Naive thymus-derived CD4-positive, alpha-beta T cell (primary cell): ENCODE data around the gene ACOXL. TPM values are rescaled to one million over a fixed set of nuclear protein-coding genes. Genes with fewer than 3 reads are reported as not detected.

ENCODE experiments used
- ATAC-seq: fragments of 150-1000 bp; cut with Tn5 transposase; 2 replicates; pipeline ENCODE4 v1.10.0; 2021; ENCODE audit warnings: mild to moderate bottlenecking, moderate library complexity
- CTCF ChIA-PET: fragments of 350-600 bp; sonication (Branson Sonifier 250); formaldehyde crosslinking; loops from one replicate; lab custom pipeline; 2021; ENCODE audit warnings: antibody characterized with exemption; lab: Charles Lee
- POLR2A ChIA-PET: fragments of 350-600 bp; sonication (Branson Sonifier 250); formaldehyde crosslinking; loops from one replicate; lab custom pipeline; 2021; ENCODE audit warnings: antibody characterized with exemption, inconsistent platforms; lab: Charles Lee
- DNase-seq, 9 donors: peaks; one replicate each; pipeline versions ENCODE4 v3.0.0 to v3.0.0-alpha.2; 2020 to 2022; ENCODE audit warnings: mixed read lengths in 1 of 9
- H3K27ac ChIP-seq: one replicate; pipeline ENCODE4 v1.7.0; 2013; ENCODE audit warnings: mild to moderate bottlenecking, low read depth, low read length, moderate library complexity
- H3K27me3 ChIP-seq, 2 donors: one replicate each; pipeline ENCODE4 v1.7.0; 2013; ENCODE audit warnings: low read length in 2 of 2, mild to moderate bottlenecking in 2 of 2, moderate library complexity in 2 of 2; ENCODE audit not compliant: control insufficient read depth in 2 of 2, insufficient read depth in 2 of 2
- H3K36me3 ChIP-seq, 3 experiments: 1 replicate in 2 of 3; 2 replicates in 1 of 3; pipeline ENCODE4 v1.7.0; 2013; ENCODE audit warnings: low read length in 3 of 3, mild to moderate bottlenecking in 3 of 3, moderate library complexity in 1 of 3; ENCODE audit not compliant: insufficient read depth in 3 of 3, control insufficient read depth in 2 of 3
- H3K4me1 ChIP-seq, 2 donors: one replicate each; pipeline ENCODE4 v1.7.0; 2013; ENCODE audit warnings: low read length in 2 of 2, mild to moderate bottlenecking in 2 of 2, moderate library complexity in 1 of 2; ENCODE audit not compliant: control insufficient read depth in 2 of 2, insufficient read depth in 2 of 2
- H3K4me3 ChIP-seq: 2 replicates; pipeline ENCODE4 v1.7.0; 2013; ENCODE audit warnings: mild to moderate bottlenecking, low read length
- H3K9me3 ChIP-seq, 3 experiments: 1 replicate in 2 of 3; 2 replicates in 1 of 3; pipeline ENCODE4 v1.7.0; 2013; ENCODE audit warnings: low read length in 3 of 3; ENCODE audit not compliant: control insufficient read depth in 2 of 3
- H3K27ac Mint-ChIP-seq, 9 donors: one replicate each; pipeline ENCODE4 v1.8.0; 2020 to 2022; ENCODE audit warnings: mixed read lengths in 9 of 9, mild to moderate bottlenecking in 8 of 9, moderate library complexity in 5 of 9, inconsistent platforms in 2 of 9
- H3K27me3 Mint-ChIP-seq, 5 donors: one replicate each; pipeline ENCODE4 v1.8.0; 2021 to 2022; ENCODE audit warnings: mixed read lengths in 5 of 5, mild to moderate bottlenecking in 1 of 5
- H3K36me3 Mint-ChIP-seq, 5 donors: one replicate each; pipeline ENCODE4 v1.8.0; 2020 to 2022; ENCODE audit warnings: mixed read lengths in 5 of 5, mild to moderate bottlenecking in 3 of 5, inconsistent platforms in 1 of 5
- H3K4me1 Mint-ChIP-seq, 7 donors: one replicate each; pipeline ENCODE4 v1.8.0; 2020 to 2022; ENCODE audit warnings: mixed read lengths in 7 of 7, mild to moderate bottlenecking in 3 of 7, inconsistent platforms in 1 of 7
- H3K4me3 Mint-ChIP-seq, 10 donors: one replicate each; pipeline ENCODE4 v1.8.0; 2020 to 2022; ENCODE audit warnings: mild to moderate bottlenecking in 10 of 10, mixed read lengths in 10 of 10, moderate library complexity in 6 of 10, inconsistent platforms in 2 of 10
- H3K9me3 Mint-ChIP-seq, 11 donors: one replicate each; pipeline ENCODE4 v1.8.0; 2020 to 2022; ENCODE audit warnings: mixed read lengths in 11 of 11, mild to moderate bottlenecking in 4 of 11, inconsistent platforms in 1 of 11, moderate library complexity in 1 of 11
- intact Hi-C, 2 donors: fragments of 100-400 bp; cut with micrococcal nuclease; formaldehyde crosslinking; loops; one replicate each; pipeline ENCODE4 v1.15.1; 2023
- polyA plus RNA-seq, 2 donors: library from polyadenylated mRNA; unstranded; fragments of 300-500 nt; fragmentation: Illumina TruSeq; gene quantifications; one replicate each; pipeline ENCODE4 v1.2.3, GENCODE V29; 2021
- total RNA-seq, 6 experiments: library from RNA in 5 of 6; stranded (reverse) in 5 of 6; gene quantifications; 1 replicate in 5 of 6; 2 replicates in 1 of 6; pipeline ENCODE4 v1.2.3 and lab custom pipeline; 2021 to 2026

ACOXL gene
- total and polyA plus RNA-seq, 7 experiments from 2014 or later, result 0.29 TPM; not detected in 6

- CTCF ChIA-PET, result no interaction called here
- ATAC-seq, result no peak
Measured at GRCh38 chr2:111031546-111032478, 299.4 kb downstream of the ACOXL start.

GRCh38 chr2:111032721-111033429 is 300.5 kb downstream of the ACOXL start:
- no peak overlapping the region for H3K4me3 Mint-ChIP-seq
- no peaks in the 10 kb centered on the region for H3K9me3 ChIP-seq
- H3K27ac Mint-ChIP-seq, result no peak overlapping the region
- no peak overlapping the region for H3K4me3 ChIP-seq
- CTCF ChIA-PET, result no interaction called here
- POLR2A ChIA-PET, result no interaction called here
- H3K36me3 Mint-ChIP-seq, result no peaks in the 10 kb centered on the region
- no peaks in the 10 kb centered on the region for H3K27me3 ChIP-seq
- peaks cover 0 to 8% (median under 1%) of the 10 kb centered on the region in 11 donors for H3K9me3 Mint-ChIP-seq
- no peak for DNase-seq
- H3K4me1 Mint-ChIP-seq, result peaks cover 0 to 6% (median 0%) of the 10 kb centered on the region in 7 donors
- H3K4me1 ChIP-seq, result no peaks in the 10 kb centered on the region
- peaks cover 0 to 42% (median 0%) of the 10 kb centered on the region in 5 donors for H3K27me3 Mint-ChIP-seq
- ATAC-seq, result peak; percentile 62
- no peaks in the 10 kb centered on the region for H3K36me3 ChIP-seq
- no peak overlapping the region for H3K27ac ChIP-seq
- intact Hi-C loops, result no loop called here

More at GRCh38 chr2:111031546-111032478, 299.4 kb downstream of the ACOXL start:
- no peaks in the 10 kb centered on the region for H3K36me3 ChIP-seq
- no peaks in the 10 kb centered on the region for H3K27me3 ChIP-seq
- no peak for DNase-seq
- peaks cover 0 to 8% (median 2%) of the 10 kb centered on the region in 11 donors for H3K9me3 Mint-ChIP-seq
- H3K4me3 Mint-ChIP-seq, result no peak overlapping the region
- intact Hi-C loops, result no loop called here
- no peak overlapping the region for H3K27ac ChIP-seq
- H3K4me1 ChIP-seq, result no peaks in the 10 kb centered on the region
- H3K36me3 Mint-ChIP-seq, result no peaks in the 10 kb centered on the region
- no peaks in the 10 kb centered on the region for H3K9me3 ChIP-seq
- no peak overlapping the region for H3K27ac Mint-ChIP-seq
- POLR2A ChIA-PET, result no interaction called here
- H3K4me1 Mint-ChIP-seq, result peaks cover 0 to 6% (median 0%) of the 10 kb centered on the region in 7 donors
- no peak overlapping the region for H3K4me3 ChIP-seq
- peaks cover 0 to 36% (median 0%) of the 10 kb centered on the region in 5 donors for H3K27me3 Mint-ChIP-seq

- H3K9me3 Mint-ChIP-seq, result no peaks in the 10 kb centered on the region
- ATAC-seq (no peak), DNase-seq (no peak)
- H3K4me1 Mint-ChIP-seq, result peaks cover 0 to 6% (median 4%) of the 10 kb centered on the region in 7 donors
- no peak overlapping the region for H3K4me3 Mint-ChIP-seq
- no peaks in the 10 kb centered on the region for H3K36me3 ChIP-seq
- no peak overlapping the region for H3K4me3 ChIP-seq
- intact Hi-C loops, result no loop called here
- no peaks in the 10 kb centered on the region for H3K9me3 ChIP-seq
- no peak overlapping the region for H3K27ac ChIP-seq
- POLR2A ChIA-PET, result no interaction called here
- no peaks in the 10 kb centered on the region for H3K4me1 ChIP-seq
- peaks cover 0 to 48% (median 0%) of the 10 kb centered on the region in 5 donors for H3K27me3 Mint-ChIP-seq
- CTCF ChIA-PET, result no interaction called here
- H3K27ac Mint-ChIP-seq, result no peak overlapping the region
- H3K36me3 Mint-ChIP-seq, result no peaks in the 10 kb centered on the region
- no peaks in the 10 kb centered on the region for H3K27me3 ChIP-seq
Measured at GRCh38 chr2:111034146-111034545, 301.8 kb downstream of the ACOXL start.

GRCh38 chr2:111034606-111035005 is 302.2 kb downstream of the ACOXL start:
- Mint-ChIP-seq H3K27me3 (peaks cover 0 to 47% (median 0%) of the 10 kb centered on the region in 5 donors), H3K36me3 (no peaks in the 10 kb centered on the region), H3K27ac (no peak overlapping the region), H3K9me3 (no peaks in the 10 kb centered on the region), H3K4me3 (no peak overlapping the region), H3K4me1 (peaks cover 0 to 6% (median 5%) of the 10 kb centered on the region in 7 donors)
- Histone ChIP-seq H3K27ac (no peak overlapping the region), H3K4me3 (no peak overlapping the region), H3K36me3 (no peaks in the 10 kb centered on the region), H3K9me3 (no peaks in the 10 kb centered on the region), H3K4me1 (no peaks in the 10 kb centered on the region), H3K27me3 (no peaks in the 10 kb centered on the region)
- ATAC-seq (no peak), DNase-seq (no peak)
- ChIA-PET POLR2A (no interaction called here), CTCF (no interaction called here)
- intact Hi-C loops, result no loop called here

- Histone ChIP-seq H3K27ac (no peak overlapping the region), H3K36me3 (no peaks in the 10 kb centered on the region), H3K9me3 (no peaks in the 10 kb centered on the region), H3K27me3 (no peaks in the 10 kb centered on the region), H3K4me1 (no peaks in the 10 kb centered on the region), H3K4me3 (no peak overlapping the region)
- no peak overlapping the region for H3K27ac Mint-ChIP-seq
- H3K27me3 Mint-ChIP-seq, result peaks cover 3 to 41% (median 5%) of the 10 kb centered on the region in 5 donors
- ATAC-seq, result no peak
- intact Hi-C loops, result no loop called here
- H3K4me3 Mint-ChIP-seq, result no peak overlapping the region
- no peaks in the 10 kb centered on the region for H3K9me3 Mint-ChIP-seq
- CTCF ChIA-PET, result no interaction called here
- DNase-seq, result no peak
- H3K36me3 Mint-ChIP-seq, result no peaks in the 10 kb centered on the region
- POLR2A ChIA-PET, result no interaction called here
- H3K4me1 Mint-ChIP-seq, result peaks cover 0 to 6% (median 4%) of the 10 kb centered on the region in 7 donors
Measured at GRCh38 chr2:111035830-111036441, 303.6 kb downstream of the ACOXL start.

GRCh38 chr2:111037128-111037527 is 304.8 kb downstream of the ACOXL start:
- no peaks in the 10 kb centered on the region for H3K36me3 Mint-ChIP-seq
- Histone ChIP-seq H3K4me1 (no peaks in the 10 kb centered on the region), H3K27me3 (no peaks in the 10 kb centered on the region), H3K36me3 (no peaks in the 10 kb centered on the region), H3K9me3 (no peaks in the 10 kb centered on the region), H3K27ac (no peak overlapping the region), H3K4me3 (no peak overlapping the region)
- peaks cover 4 to 37% (median 6%) of the 10 kb centered on the region in 5 donors for H3K27me3 Mint-ChIP-seq
- POLR2A ChIA-PET, result no interaction called here
- DNase-seq (no peak), ATAC-seq (no peak)
- CTCF ChIA-PET, result no interaction called here
- intact Hi-C loops, result no loop called here
- H3K9me3 Mint-ChIP-seq, result no peaks in the 10 kb centered on the region
- H3K27ac Mint-ChIP-seq, result no peak overlapping the region
- H3K4me1 Mint-ChIP-seq, result peaks cover 0 to 8% (median 6%) of the 10 kb centered on the region in 7 donors
- H3K4me3 Mint-ChIP-seq, result no peak overlapping the region
